Adrenal gland (tissue), 12 donors: ENCODE results near the gene GOLGA6C. TPM values are rescaled to one million over a fixed set of nuclear protein-coding genes. Genes with fewer than 3 reads are reported as not detected.
A peak's percentile ranks its signal among the peaks of the same experiment; 100 is the strongest.
"Not testable (repeated sequence)": the region's sequence is repeated elsewhere in the genome, so short reads cannot be mapped to it uniquely, and the experiment has no call there.

Experiments used
- DNase-seq, 7 donors: peaks; one replicate each; pipeline ENCODE4 v3.0.0-alpha.2; 2019 to 2020
- H3K27ac ChIP-seq, 5 donors: fragments of 200-600 bp; sonication (generic) in 4 of 5; 1 replicate in 3 of 5; 2 replicates in 2 of 5; pipeline versions ENCODE4 v1.5.1 to v1.8.0; 2016 to 2020; ENCODE audit warnings: mild to moderate bottlenecking in 1 of 5
- H3K27me3 ChIP-seq: fragments of 200-600 bp; 2 replicates; pipeline ENCODE4 v1.8.0; 2021
- H3K36me3 ChIP-seq, 2 donors: fragments of 200-600 bp; replicated peaks in 1 of 2; 1 replicate in 1 of 2; 2 replicates in 1 of 2; pipeline versions ENCODE4 v1.5.1 to v1.8.0; 2018 to 2022
- H3K4me1 ChIP-seq, 2 donors: fragments of 200-600 bp; replicated peaks in 1 of 2; 1 replicate in 1 of 2; 2 replicates in 1 of 2; pipeline versions ENCODE4 v1.5.1 to v1.8.0; 2018 to 2021
- H3K4me3 ChIP-seq, 4 donors: fragments of 200-600 bp; sonication (generic) in 3 of 4; one replicate each; pipeline ENCODE4 v1.5.1; 2016 to 2018
- H3K9me3 ChIP-seq, 3 donors: fragments of 200-600 bp; sonication (generic) in 1 of 3; replicated peaks in 1 of 3; 1 replicate in 2 of 3; 2 replicates in 1 of 3; pipeline versions ENCODE4 v1.5.1 to v1.8.0; 2016 to 2021
- CTCF ChIP-seq, 6 experiments: fragments of 450-650 bp in 4 of 6; fragments of 200-600 bp in 2 of 6; sonication (generic) in 1 of 6; IDR thresholded peaks; 1 replicate in 5 of 6; 2 replicates in 1 of 6; pipeline versions ENCODE4 v1.5.1 to v1.8.0; 2016 to 2021; ENCODE audit warnings: antibody characterized with exemption in 6 of 6, mild to moderate bottlenecking in 2 of 6, moderate library complexity in 1 of 6
- POLR2A ChIP-seq, 2 donors: fragments of 450-650 bp; IDR thresholded peaks; one replicate each; pipeline ENCODE4 v1.6.1; 2017; ENCODE audit warnings: antibody characterized with exemption in 2 of 2, mild to moderate bottlenecking in 2 of 2, moderate library complexity in 1 of 2
- WGBS, 4 donors: extraction: QIAGEN DNeasy Blood & Tissue Kit in 2 of 4; methylation state at CpG; one replicate each; pipeline versions ENCODE4 v1.1.5 to v1.1.7; 2013 to 2017; 5-methylcytosine and 5-hydroxymethylcytosine counted together
- intact Hi-C, 2 donors: fragments of 100-400 bp; cut with DNase I; formaldehyde crosslinking; loops; one replicate each; pipeline versions ENCODE4 v1.14.1 to v1.15.0; 2022 to 2023
- polyA plus RNA-seq, 3 donors: library from polyadenylated mRNA; stranded (reverse); fragments of 200-250 nt in 2 of 3; fragments of 350-450 nt in 1 of 3; fragmentation: Illumina TruSeq in 1 of 3; extraction: RNeasy Lipid Tissue Mini Kit (QIAGEN cat#74804) in 1 of 3; gene quantifications; one replicate each; pipeline ENCODE4 v1.2.3, GENCODE V29; 2013 to 2014
- total RNA-seq, 9 donors: library from RNA; depleted of rRNA in 4 of 9; stranded (reverse); fragments of >200 nt in 4 of 9; fragments of 120-200 nt in 1 of 9; fragmentation: NEBNext Ultra II Directional in 1 of 9; extraction: Animal tissue kit (Norgen Biotek cat#: 25700) in 1 of 9; gene quantifications; one replicate each; pipeline versions ENCODE4 v1.1.0 to v1.2.4, GENCODE V29; 2013 to 2023
- donor health status: healthy with polysubstance abuse.
- donor health status: Bipolar disorder and iron deficiency.
- donor health status: DM: yes; HTN: yes; CAD: no.
- donor health status: DM: no; HTN: no; CAD: no.
- donor health status: DM: no; HTN: no; CAD: no.
- donor health status: DM: yes; HTN: yes; CAD: no.

GOLGA6C gene
- total and polyA plus RNA-seq, 12 donors: not detected

DNA sequence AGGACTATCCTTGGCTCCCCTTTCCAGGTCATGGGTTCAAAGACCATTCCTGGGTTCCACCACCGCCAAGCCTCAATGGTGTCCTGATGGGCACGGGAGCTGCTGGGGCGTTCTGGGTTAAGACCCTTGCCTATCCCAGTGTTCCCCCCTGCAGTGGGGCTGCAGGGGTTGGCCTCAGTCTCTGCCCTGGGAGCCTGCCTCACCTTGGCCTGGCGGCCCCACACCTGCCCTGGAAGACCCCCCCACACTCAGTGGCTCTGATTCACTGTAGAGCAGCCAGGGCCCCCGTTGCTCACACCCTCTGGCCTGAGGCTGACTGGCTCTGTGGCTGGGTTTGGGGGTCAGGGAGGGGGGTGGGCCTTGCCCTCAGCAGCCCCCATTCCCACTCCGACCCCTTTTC lies 34.4 kb upstream of the GOLGA6C start:
- H3K4me3 ChIP-seq: no peak overlapping the region
- no peak for DNase-seq
- 87 to 93% (median 89%) methylated on average over 1 to 6 of the region's 6 CpGs for WGBS, 4 donors
- TF ChIP-seq CTCF (IDR thresholded peaks at IDR 0.05): no peak
- no peak for TF ChIP-seq POLR2A (IDR thresholded peaks at IDR 0.05)
- no peaks in the 10 kb centered on the region for H3K36me3 ChIP-seq
- no peaks in the 10 kb centered on the region for H3K4me1 ChIP-seq
- intact Hi-C loops: no loop called here
- no peak overlapping the region for H3K27ac ChIP-seq
- no peaks in the 10 kb centered on the region for H3K27me3 ChIP-seq
- H3K9me3 ChIP-seq: no peaks in the 10 kb centered on the region

DNA sequence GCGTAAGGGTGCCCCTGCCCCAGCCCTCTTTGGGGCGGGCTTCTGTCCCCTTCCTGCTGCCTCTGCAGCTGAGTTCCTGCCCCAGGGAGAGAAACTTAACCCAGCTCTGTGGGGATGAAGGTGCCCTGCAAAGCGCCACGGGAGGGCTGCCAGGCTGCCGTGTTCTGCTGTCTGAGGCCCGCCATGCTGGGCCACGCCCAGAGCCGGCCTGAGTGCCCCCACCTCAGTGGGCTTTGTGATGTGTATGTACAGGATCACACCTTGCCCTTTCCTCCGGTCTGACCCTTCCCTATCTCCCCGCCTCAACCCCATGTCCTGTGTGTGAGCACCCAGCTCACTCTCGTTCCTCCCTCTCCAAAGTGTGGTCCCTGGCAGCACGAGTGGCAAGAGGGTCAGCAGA lies 33.9 kb upstream of the GOLGA6C start:
- Histone ChIP-seq H3K36me3 (no peaks in the 10 kb centered on the region), H3K9me3 (no peaks in the 10 kb centered on the region), H3K27ac (no peak overlapping the region), H3K4me3 (no peak overlapping the region), H3K27me3 (no peaks in the 10 kb centered on the region), H3K4me1 (no peaks in the 10 kb centered on the region)
- no peak for DNase-seq
- WGBS, 4 donors: 63 to 85% (median 84%) methylated on average over 2 to 12 of the region's 12 CpGs
- intact Hi-C loops: no loop called here
- TF ChIP-seq POLR2A (IDR thresholded peaks at IDR 0.05) (no peak), CTCF (IDR thresholded peaks at IDR 0.05) (no peak)

DNA sequence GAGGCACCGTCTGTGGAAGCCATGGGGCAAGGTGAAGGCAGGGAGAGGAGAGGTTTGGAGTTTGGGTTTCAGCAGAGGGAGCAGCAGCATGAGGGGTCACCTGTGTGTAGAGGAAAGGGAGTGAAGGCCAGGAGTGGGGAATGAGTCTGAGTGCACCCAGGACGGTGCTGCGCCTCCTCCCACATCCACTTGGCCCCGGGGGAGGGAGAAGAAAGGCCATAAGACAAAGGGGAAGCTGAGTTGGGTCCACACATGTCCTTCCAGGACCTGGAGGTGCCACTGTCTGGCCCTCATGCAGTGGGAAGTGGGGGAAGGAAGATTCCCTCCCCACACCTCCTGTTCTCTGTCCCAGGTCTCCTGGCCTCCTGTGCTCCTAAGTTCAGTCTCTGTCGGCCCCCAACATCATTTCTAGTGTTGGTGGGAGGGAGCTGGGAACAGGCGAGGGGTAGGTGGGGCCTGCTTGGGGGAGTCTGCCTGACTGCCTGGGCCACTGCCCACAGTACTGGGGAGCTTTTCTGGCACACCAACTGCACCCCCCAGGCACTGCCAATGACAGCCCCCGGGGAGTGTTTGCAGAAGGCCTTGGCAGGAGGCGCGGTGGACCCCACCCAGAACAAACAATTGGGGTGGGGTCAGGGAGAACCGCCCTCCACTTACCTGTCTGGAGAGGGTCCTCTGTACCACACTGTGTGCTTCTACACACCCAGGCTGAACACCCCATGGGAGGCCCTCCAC lies 32.9 kb upstream of the GOLGA6C start:
- H3K27ac ChIP-seq, H3K9me3 ChIP-seq, H3K36me3 ChIP-seq, H3K4me3 ChIP-seq, H3K4me1 ChIP-seq, intact Hi-C loops, H3K27me3 ChIP-seq: not testable (repeated sequence)
- peak in 1 of 7 donors; percentile 2 for DNase-seq
- WGBS, 4 donors: 66 to 81% (median 74%) methylated on average over 4 to 10 of the region's 10 CpGs

GRCh38 chr15:75225951-75226732 lies 32.0 kb upstream of the GOLGA6C start:
- H3K4me3 ChIP-seq: no peak overlapping the region
- H3K9me3 ChIP-seq: no peaks in the 10 kb centered on the region
- H3K36me3 ChIP-seq: no peaks in the 10 kb centered on the region
- intact Hi-C loops: no loop called here
- TF ChIP-seq POLR2A (IDR thresholded peaks at IDR 0.05) (no peak), CTCF (IDR thresholded peaks at IDR 0.05) (no peak)
- no peaks in the 10 kb centered on the region for H3K27me3 ChIP-seq
- 87 to 95% (median 93%) methylated on average over 10 to 16 of the region's 16 CpGs for WGBS, 4 donors
- DNase-seq: peak in 1 of 7 donors; percentile 5
- no peak overlapping the region for H3K27ac ChIP-seq
- no peaks in the 10 kb centered on the region for H3K4me1 ChIP-seq

DNA sequence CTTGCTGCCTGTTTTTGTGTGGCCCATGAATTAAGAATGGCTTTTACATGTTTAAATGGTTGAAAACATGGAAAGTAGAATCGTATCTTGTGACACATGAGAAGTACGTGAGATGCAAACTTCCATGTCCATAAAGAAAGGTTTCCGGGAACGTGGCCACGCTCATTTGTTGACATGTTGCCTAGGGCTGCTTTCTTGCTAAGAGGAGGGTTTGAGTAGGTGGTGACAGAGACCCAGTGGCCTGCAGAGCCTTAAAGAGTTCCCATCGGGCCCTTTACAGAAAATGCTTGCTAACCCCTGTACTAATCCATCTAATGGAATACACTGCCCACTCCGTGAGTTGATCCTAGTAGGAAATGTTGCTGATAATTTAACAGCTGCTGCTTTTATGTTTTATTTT lies 31.0 kb upstream of the GOLGA6C start:
- DNase-seq: peak in 2 of 7 donors; percentile 1 to 3
- H3K36me3 ChIP-seq, H3K27me3 ChIP-seq, H3K4me3 ChIP-seq, H3K27ac ChIP-seq, intact Hi-C loops, H3K4me1 ChIP-seq, H3K9me3 ChIP-seq: not testable (repeated sequence)
- WGBS, 4 donors: 87 to 93% (median 91%) methylated on average over 7 of the region's 7 CpGs
